H1 (cell line): Measurements from ENCODE around the gene LCE1F. TPM values are rescaled to one million over a fixed set of nuclear protein-coding genes. Genes with fewer than 3 reads are reported as not detected.

Experiments
- CTCF ChIA-PET: fragments of 300-600 bp; sonication (Branson Sonifier 250); formaldehyde crosslinking; loops from one replicate; lab custom pipeline; 2021; ENCODE audit not compliant: partially characterized antibody; lab: Charles Lee
- POLR2A ChIA-PET: fragments of 300-600 bp; sonication (Branson Sonifier 250); formaldehyde crosslinking; loops from one replicate; lab custom pipeline; 2021; ENCODE audit warnings: inconsistent platforms; ENCODE audit not compliant: partially characterized antibody; lab: Charles Lee
- DNase-seq, 2 experiments: peaks; one replicate each; pipeline versions ENCODE4 v3.0.0 to v3.0.0-alpha.2; 2010 to 2022; ENCODE audit warnings: low spot score in 2 of 2, low read depth in 1 of 2, mixed read lengths in 1 of 2
- FAIRE-seq: peaks from 2 replicates; lab custom pipeline; 2011; peaks lifted over from hg19 to GRCh38; lab: Jason Lieb, UNC
- H2AFZ ChIP-seq: 2 replicates; pipeline ENCODE4 v1.8.1; 2012; ENCODE audit warnings: low read length, inconsistent platforms
- H2AK5ac ChIP-seq: 2 replicates; pipeline ENCODE4 v1.6.1; 2013; ENCODE audit warnings: low read depth, low read length
- H2BK120ac ChIP-seq: replicated peaks from 2 replicates; pipeline ENCODE3; 2013; ENCODE audit warnings: low read depth, low read length, inconsistent platforms
- H2BK12ac ChIP-seq: 2 replicates; pipeline ENCODE4 v1.6.1; 2013; ENCODE audit warnings: low read depth, low read length
- H2BK15ac ChIP-seq: 2 replicates; pipeline ENCODE4 v1.6.1; 2013; ENCODE audit warnings: low read length
- H2BK20ac ChIP-seq: 2 replicates; pipeline ENCODE4 v1.6.1; 2013; ENCODE audit warnings: low read length
- H2BK5ac ChIP-seq: 2 replicates; pipeline ENCODE4 v1.6.1; 2013; ENCODE audit warnings: low read depth, low read length
- H3K14ac ChIP-seq: 2 replicates; pipeline ENCODE4 v1.6.1; 2013; ENCODE audit warnings: inconsistent platforms; ENCODE audit not compliant: insufficient read length
- H3K18ac ChIP-seq: 2 replicates; pipeline ENCODE4 v1.6.1; 2013; ENCODE audit warnings: low read length; ENCODE audit errors: extremely low read depth
- H3K23ac ChIP-seq: 2 replicates; pipeline ENCODE4 v1.6.1; 2013; ENCODE audit warnings: inconsistent platforms; ENCODE audit not compliant: insufficient read length
- H3K23me2 ChIP-seq: 2 replicates; pipeline ENCODE4 v1.6.1; 2013; ENCODE audit warnings: low read depth, low read length
- H3K27ac ChIP-seq: 2 replicates; pipeline ENCODE4 v1.6.1; 2011; ENCODE audit warnings: low read depth, low read length, inconsistent platforms
- H3K27me3 ChIP-seq, 4 experiments: replicated peaks in 1 of 4; 1 replicate in 1 of 4; 2 replicates in 3 of 4; pipeline versions ENCODE4 v1.6.1 to v1.8.1; 2011 to 2013; ENCODE audit warnings: low read length in 3 of 4, mild to moderate bottlenecking in 3 of 4, inconsistent platforms in 2 of 4, mixed read lengths in 2 of 4, moderate library complexity in 1 of 4; ENCODE audit not compliant: control insufficient read depth in 3 of 4, insufficient read depth in 3 of 4; ENCODE audit errors: extremely low read depth in 1 of 4
- H3K36me3 ChIP-seq, 4 experiments: 2 replicates each; pipeline versions ENCODE4 v1.6.1 to v1.8.1; 2011 to 2013; ENCODE audit warnings: mild to moderate bottlenecking in 4 of 4, low read length in 3 of 4, moderate library complexity in 2 of 4, control low read depth in 1 of 4, inconsistent platforms in 1 of 4; ENCODE audit not compliant: insufficient read depth in 4 of 4, control insufficient read depth in 2 of 4
- H3K4ac ChIP-seq: replicated peaks from 2 replicates; pipeline ENCODE3; 2013; ENCODE audit warnings: low read length, low read depth, mixed read lengths, inconsistent platforms; ENCODE audit not compliant: insufficient read length
- H3K4me1 ChIP-seq, 4 experiments: replicated peaks in 1 of 4; 1 replicate in 1 of 4; 2 replicates in 3 of 4; pipeline versions ENCODE4 v1.6.1 to v1.8.1; 2011 to 2013; ENCODE audit warnings: low read length in 3 of 4, inconsistent platforms in 2 of 4, mixed read lengths in 1 of 4; ENCODE audit not compliant: insufficient read depth in 4 of 4, control insufficient read depth in 3 of 4
- H3K4me2 ChIP-seq, 2 experiments: 2 replicates each; pipeline versions ENCODE4 v1.6.1 to v1.8.1; 2011 to 2013; ENCODE audit warnings: low read depth in 2 of 2, low read length in 2 of 2, control low read depth in 1 of 2, inconsistent platforms in 1 of 2, mild to moderate bottlenecking in 1 of 2; ENCODE audit not compliant: insufficient read depth in 1 of 2
- H3K4me3 ChIP-seq, 4 experiments: fragments of 200-600, 300-600 bp in 1 of 4; sonication (generic), shearing (Covaris generic), sonication (Bioruptor Twin) in 1 of 4; 2 replicates each; pipeline versions ENCODE4 v1.5.1 to v1.8.1; 2011 to 2016; ENCODE audit warnings: low read length in 4 of 4, low read depth in 3 of 4, control low read depth in 2 of 4, inconsistent platforms in 2 of 4, mild to moderate bottlenecking in 2 of 4, mixed read lengths in 1 of 4, moderate library complexity in 1 of 4; ENCODE audit not compliant: insufficient read depth in 2 of 4; ENCODE audit errors: extremely low read depth in 1 of 4
- H3K56ac ChIP-seq: replicated peaks from 2 replicates; pipeline ENCODE3; 2013; ENCODE audit warnings: low read depth, mild to moderate bottlenecking, mixed read lengths, low read length, inconsistent platforms; ENCODE audit not compliant: insufficient read length
- H3K79me1 ChIP-seq: 2 replicates; pipeline ENCODE4 v1.6.1; 2013; ENCODE audit warnings: low read depth, low read length, control low read depth
- H3K79me2 ChIP-seq, 2 experiments: 2 replicates each; pipeline versions ENCODE4 v1.6.1 to v1.8.1; 2012 to 2013; ENCODE audit warnings: low read length in 2 of 2, mild to moderate bottlenecking in 2 of 2, inconsistent platforms in 1 of 2; ENCODE audit not compliant: insufficient read depth in 2 of 2, control insufficient read depth in 1 of 2
- H3K9ac ChIP-seq, 4 experiments: replicated peaks in 1 of 4; 1 replicate in 1 of 4; 2 replicates in 3 of 4; pipeline versions ENCODE4 v1.6.1 to v1.8.1; 2011 to 2013; ENCODE audit warnings: low read depth in 3 of 4, low read length in 3 of 4, control low read depth in 2 of 4, mild to moderate bottlenecking in 2 of 4, moderate library complexity in 2 of 4, inconsistent platforms in 1 of 4; ENCODE audit errors: extremely low read depth in 1 of 4
- H3K9me3 ChIP-seq, 2 experiments: 2 replicates each; pipeline versions ENCODE4 v1.6.1 to v1.8.1; 2012 to 2013; ENCODE audit warnings: mild to moderate bottlenecking in 2 of 2, moderate library complexity in 2 of 2, control low read depth in 1 of 2, inconsistent platforms in 1 of 2, low read depth in 1 of 2, low read length in 1 of 2, mixed read lengths in 1 of 2; ENCODE audit not compliant: insufficient read depth in 2 of 2
- H4K20me1 ChIP-seq, 2 experiments: replicated peaks in 1 of 2; 2 replicates each; pipeline versions ENCODE3 to v1.8.1; 2011 to 2013; ENCODE audit warnings: inconsistent platforms in 2 of 2, low read length in 2 of 2, mild to moderate bottlenecking in 1 of 2; ENCODE audit not compliant: insufficient read depth in 2 of 2, control insufficient read depth in 1 of 2
- H4K5ac ChIP-seq: 2 replicates; pipeline ENCODE4 v1.6.1; 2013; ENCODE audit warnings: low read length, low read depth, mixed read lengths, inconsistent platforms; ENCODE audit not compliant: insufficient read length
- H4K8ac ChIP-seq: 2 replicates; pipeline ENCODE4 v1.8.0; 2013; ENCODE audit warnings: mild to moderate bottlenecking, moderate library complexity, low read length, inconsistent platforms; ENCODE audit not compliant: insufficient read depth; ENCODE audit errors: extremely low read depth
- H4K91ac ChIP-seq: replicated peaks from 2 replicates; pipeline ENCODE3; 2013; ENCODE audit warnings: low read length, mixed read lengths, inconsistent platforms; ENCODE audit not compliant: insufficient read length
- CHD2 ChIP-seq: IDR thresholded peaks from 2 replicates; pipeline ENCODE4 v1.6.1; 2012; ENCODE audit warnings: low read length, improper control_type of control experiment
- CREB1 ChIP-seq: IDR thresholded peaks from 2 replicates; pipeline ENCODE4 v1.6.1; 2012; ENCODE audit warnings: inconsistent platforms
- JUN ChIP-seq: IDR thresholded peaks from 2 replicates; pipeline ENCODE4 v1.6.1; 2011; ENCODE audit warnings: low read depth, mild to moderate bottlenecking, improper control_type of control experiment, low read length
- JUND ChIP-seq: IDR thresholded peaks from 2 replicates; pipeline ENCODE4 v1.6.1; 2011; ENCODE audit warnings: mild to moderate bottlenecking, improper control_type of control experiment, low read length
- PHF8 ChIP-seq: fragments of 200-600 bp; sonication (generic); conservative IDR thresholded peaks from 2 replicates; pipeline ENCODE4 v1.7.1; 2012; ENCODE audit warnings: low read depth, mild to moderate bottlenecking, inconsistent platforms, low read length, moderate library complexity
- POLR2AphosphoS5 ChIP-seq: IDR thresholded peaks from 2 replicates; pipeline ENCODE4 v1.6.1; 2011; ENCODE audit warnings: low read depth, low read length
- POU5F1 ChIP-seq: IDR thresholded peaks from 2 replicates; pipeline ENCODE4 v1.6.1; 2011; ENCODE audit warnings: low read depth, mild to moderate bottlenecking, low read length, moderate library complexity
- RFX5 ChIP-seq: IDR thresholded peaks from 2 replicates; pipeline ENCODE4 v1.6.1; 2011; ENCODE audit warnings: low read depth, low read length, improper control_type of control experiment, borderline replicate concordance
- RNF2 ChIP-seq: fragments of 200-900, 300-1000 bp; sonication (generic); IDR thresholded peaks from 2 replicates; pipeline ENCODE4 v1.7.1; 2016; ENCODE audit warnings: borderline replicate concordance, low read depth, mild to moderate bottlenecking, antibody characterized with exemption, low read length; ENCODE audit not compliant: poor library complexity, severe bottlenecking; ENCODE audit errors: missing control alignments
- RXRA ChIP-seq: IDR thresholded peaks from 2 replicates; pipeline ENCODE4 v1.6.1; 2011; ENCODE audit warnings: low read depth, mild to moderate bottlenecking, low read length, moderate library complexity; ENCODE audit not compliant: insufficient read depth
- SIRT6 ChIP-seq: IDR thresholded peaks from one replicate; pipeline ENCODE4 v1.7.1; 2012; ENCODE audit warnings: low read length, inconsistent platforms
- SP2 ChIP-seq: IDR thresholded peaks from 2 replicates; pipeline ENCODE4 v1.6.1; 2012; ENCODE audit warnings: mild to moderate bottlenecking, low read length, inconsistent platforms
- SP4 ChIP-seq: IDR thresholded peaks from 2 replicates; pipeline ENCODE4 v1.6.1; 2012; ENCODE audit warnings: low read length, inconsistent platforms
- WGBS, 2 experiments: shearing (Covaris generic) in 1 of 2; methylation state at CpG; one replicate each; pipeline versions ENCODE4 v1.1.6 to v1.1.7; 2013 to 2015; ENCODE audit warnings: low lambda C conversion rate in 2 of 2, mixed read lengths in 2 of 2, inconsistent platforms in 1 of 2, low coverage in 1 of 2, missing lambda C conversion rate in 1 of 2; ENCODE audit not compliant: insufficient replicate concordance in 2 of 2, insufficient coverage in 1 of 2, insufficient read length in 1 of 2; ENCODE audit errors: extremely low coverage in 1 of 2, missing lambda C conversion rate in 1 of 2; 5-methylcytosine and 5-hydroxymethylcytosine counted together
- polyA plus RNA-seq, 7 experiments: library from polyadenylated mRNA; depleted of rRNA in 3 of 7; stranded (reverse) in 5 of 7; unstranded in 2 of 7; fragments of >200 nt in 5 of 7; fragments of 200-250 nt in 2 of 7; gene quantifications; 1 replicate in 5 of 7; 2 replicates in 1 of 7; 4 replicates in 1 of 7; pipeline versions ENCODE4 v1.2.1 to v1.2.3, GENCODE V29; 2011 to 2013; ENCODE audit warnings: missing spikeins in 2 of 7, mixed read lengths in 2 of 7
- total RNA-seq: library from RNA; stranded (reverse); fragmentation: NEBNext Ultra II Directional; extraction: Animal tissue kit (Norgen Biotek cat#: 25700); gene quantifications from 2 replicates; pipeline ENCODE4 v1.2.1, GENCODE V29; 2021
- TF ChIP-seq, protein P1 (sequence below): IDR thresholded peaks from 2 replicates; pipeline ENCODE4 v1.6.1; 2011; ENCODE audit warnings: low read length, improper control_type of control experiment

LCE1F gene
- total and polyA plus RNA-seq, 2 of the 8 experiments (the other 6 are each of a cell fraction or from before 2014, with no cell fraction given) = not detected

DNA sequence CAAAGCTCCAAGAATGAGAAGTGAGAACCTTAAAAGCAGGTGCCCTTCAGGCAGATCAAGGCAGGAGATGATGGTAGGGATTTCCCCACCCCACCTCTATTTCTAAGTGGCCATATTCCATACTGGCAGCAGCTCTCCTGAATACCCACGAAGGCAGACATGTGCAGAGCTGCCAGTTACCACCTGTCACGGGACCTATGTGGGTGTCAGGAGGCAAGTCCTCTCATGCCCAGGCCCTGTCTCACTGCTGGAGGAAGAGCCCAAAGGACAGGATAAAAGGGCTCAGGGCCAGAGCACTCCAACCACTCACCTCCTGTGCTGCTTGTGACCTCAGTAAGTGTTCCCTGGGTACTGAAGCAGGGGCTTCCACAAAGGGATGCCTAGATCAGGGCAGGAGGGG, 36.1 kb downstream of the LCE1F start:
- no peak overlapping the region for H2BK20ac ChIP-seq
- no peak overlapping the region for H3K14ac ChIP-seq
- no peak overlapping the region for H3K27ac ChIP-seq
- ChIA-PET POLR2A (no interaction called here), CTCF (no interaction called here)
- H2BK15ac ChIP-seq = no peak overlapping the region
- H3K4me2 ChIP-seq = no peak overlapping the region
- H3K4me1 ChIP-seq = no peaks in the 10 kb centered on the region
- H3K23me2 ChIP-seq = no peaks in the 10 kb centered on the region
- H3K4ac ChIP-seq = no peak overlapping the region
- no peaks in the 10 kb centered on the region for H3K36me3 ChIP-seq
- H3K27me3 ChIP-seq = no peaks in the 10 kb centered on the region
- no peaks in the 10 kb centered on the region for H3K79me2 ChIP-seq
- H3K56ac ChIP-seq = no peak overlapping the region
- 69% methylated on average over 2 of the region's 2 CpGs; no CpG with 5 or more reads in 1 of the 2 experiments for WGBS, 2 experiments
- H4K91ac ChIP-seq = no peak overlapping the region
- no peak for FAIRE-seq
- H4K8ac ChIP-seq = no peak overlapping the region
- peaks cover 54 to 80% of the 10 kb centered on the region in 2 experiments for H3K9me3 ChIP-seq
- H3K79me1 ChIP-seq = no peaks in the 10 kb centered on the region
- DNase-seq = no peak
- no peak overlapping the region for H3K4me3 ChIP-seq
- no peak overlapping the region for H3K9ac ChIP-seq
- no peak overlapping the region for H2BK12ac ChIP-seq
- no peak overlapping the region for H3K23ac ChIP-seq
- H2BK5ac ChIP-seq = no peak overlapping the region
- H4K5ac ChIP-seq = no peak overlapping the region
- H4K20me1 ChIP-seq = no peaks in the 10 kb centered on the region
- H3K18ac ChIP-seq = no peak overlapping the region
- H2AK5ac ChIP-seq = no peak overlapping the region
- no peak overlapping the region for H2BK120ac ChIP-seq
- H2AFZ ChIP-seq = no peak overlapping the region
- TF ChIP-seq, protein P1, sequence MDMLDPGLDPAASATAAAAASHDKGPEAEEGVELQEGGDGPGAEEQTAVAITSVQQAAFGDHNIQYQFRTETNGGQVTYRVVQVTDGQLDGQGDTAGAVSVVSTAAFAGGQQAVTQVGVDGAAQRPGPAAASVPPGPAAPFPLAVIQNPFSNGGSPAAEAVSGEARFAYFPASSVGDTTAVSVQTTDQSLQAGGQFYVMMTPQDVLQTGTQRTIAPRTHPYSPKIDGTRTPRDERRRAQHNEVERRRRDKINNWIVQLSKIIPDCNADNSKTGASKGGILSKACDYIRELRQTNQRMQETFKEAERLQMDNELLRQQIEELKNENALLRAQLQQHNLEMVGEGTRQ = no peak
- no peak for TF ChIP-seq CREB1
- TF ChIP-seq RNF2 = no peak
- no peak for TF ChIP-seq SP2
- no peak for TF ChIP-seq SIRT6
- no peak for TF ChIP-seq POLR2AphosphoS5
- no peak for TF ChIP-seq CHD2
- no peak for TF ChIP-seq SP4
- TF ChIP-seq PHF8 = no peak
- TF ChIP-seq POU5F1 = no peak
- no peak for TF ChIP-seq RXRA
- no peak for TF ChIP-seq JUN
- TF ChIP-seq RFX5 = no peak
- TF ChIP-seq JUND = no peak
